ENCODE data around the gene GTF2F1. TPM values are rescaled to one million over a fixed set of nuclear protein-coding genes. Genes with fewer than 3 reads are reported as not detected.
"Not testable (repeated sequence)": the region's sequence is repeated elsewhere in the genome, so short reads cannot be mapped to it uniquely, and the experiment has no call there.

The GTF2F1 gene
- total RNA-seq, 4 donors from 2014 or later = 50.8 to 57.0 (median 51.4) TPM

DNA sequence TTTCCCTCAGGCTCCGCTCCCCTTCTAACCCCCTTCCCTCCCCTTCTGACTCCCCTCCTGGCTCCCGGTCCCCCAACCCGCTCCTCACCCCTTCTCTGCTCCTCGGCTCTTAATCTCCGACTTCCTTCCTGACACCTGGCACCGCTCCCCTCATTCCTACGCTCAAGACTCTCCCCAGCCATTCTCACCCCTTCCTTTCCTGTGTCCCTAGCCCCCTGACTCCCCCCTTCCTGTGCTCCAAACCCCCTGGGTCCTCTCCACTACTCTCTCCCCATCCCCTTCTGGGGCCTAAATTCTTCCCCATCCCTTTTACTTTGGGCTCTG is 31.0 kb downstream of the GTF2F1 start:
- H3K4me3 ChIP-seq (replicated peaks in 1 of 3) = peak overlapping the region; percentile 70 to 94 (median 90)
- WGBS, 2 donors = 0 to 1% methylated on average over 6 to 7 of the region's 7 CpGs
- DNase-seq = peak in 1 of 2 donors; percentile 29
- intact Hi-C loops (cut with DNase I) = no loop called here
- peak overlapping the region; percentile 81 to 86 (median 84) for H3K27ac ChIP-seq
- no peaks in the 10 kb centered on the region for H3K27me3 ChIP-seq
- peaks cover 4 to 14% of the 10 kb centered on the region in 2 donors for H3K4me1 ChIP-seq
- peaks cover 18 to 28% of the 10 kb centered on the region in 2 donors for H3K36me3 ChIP-seq
- no peaks in the 10 kb centered on the region for H3K9me3 ChIP-seq
- TF ChIP-seq CTCF (IDR thresholded peaks at IDR 0.05) (no peak), POLR2A (IDR thresholded peaks at IDR 0.05) (no peak)

GRCh38 chr19:6360857-6361216 is 32.1 kb downstream of the GTF2F1 start:
- 91 to 93% methylated on average over 10 of the region's 10 CpGs for WGBS, 2 donors
- Histone ChIP-seq H3K4me1 (peaks cover 4 to 14% of the 10 kb centered on the region in 2 donors), H3K4me3 (replicated peaks in 1 of 3) (peak overlapping the region in 1 of 3 donors; percentile 94), H3K27ac (peak overlapping the region in 2 of 3 donors; percentile 81 to 86), H3K36me3 (peaks cover 7 to 16% of the 10 kb centered on the region in 2 donors)
- DNase-seq; H3K9me3 ChIP-seq; intact Hi-C loops (cut with DNase I); H3K27me3 ChIP-seq: not testable (repeated sequence)

- WGBS, 2 donors = 94 to 96% methylated on average over 12 of the region's 12 CpGs
- intact Hi-C loops (cut with DNase I); H3K4me3 ChIP-seq (replicated peaks in 1 of 3); DNase-seq; H3K27ac ChIP-seq; H3K9me3 ChIP-seq; H3K27me3 ChIP-seq: not testable (repeated sequence)
- peaks cover 4 to 14% of the 10 kb centered on the region in 2 donors for H3K4me1 ChIP-seq
- H3K36me3 ChIP-seq = peaks cover 4 to 13% of the 10 kb centered on the region in 2 donors
Observed at GRCh38 chr19:6360445-6360844, 32.5 kb downstream of the GTF2F1 start.

GRCh38 chr19:6359568-6360341 is 33.2 kb downstream of the GTF2F1 start:
- DNase-seq = no peak
- TF ChIP-seq POLR2A (IDR thresholded peaks at IDR 0.05) (no peak), CTCF (IDR thresholded peaks at IDR 0.05) (no peak)
- peaks cover 4 to 14% of the 10 kb centered on the region in 2 donors for H3K4me1 ChIP-seq
- WGBS, 2 donors = 84 to 89% methylated on average over 5 of the region's 5 CpGs
- no peaks in the 10 kb centered on the region for H3K27me3 ChIP-seq
- H3K36me3 ChIP-seq = peaks cover 0 to 6% of the 10 kb centered on the region in 2 donors
- H3K27ac ChIP-seq = no peak overlapping the region
- no peaks in the 10 kb centered on the region for H3K9me3 ChIP-seq
- intact Hi-C loops (cut with DNase I) = no loop called here
- no peak overlapping the region for H3K4me3 ChIP-seq (replicated peaks in 1 of 3)

- TF ChIP-seq POLR2A (IDR thresholded peaks at IDR 0.05) = no peak
- no peak for TF ChIP-seq CTCF (IDR thresholded peaks at IDR 0.05)
- Histone ChIP-seq H3K4me3 (replicated peaks in 1 of 3) (no peak overlapping the region), H3K4me1 (peaks cover 4 to 7% of the 10 kb centered on the region in 2 donors), H3K27ac (no peak overlapping the region), H3K36me3 (no peaks in the 10 kb centered on the region), H3K9me3 (no peaks in the 10 kb centered on the region), H3K27me3 (no peaks in the 10 kb centered on the region)
- no peak for DNase-seq
- WGBS, 2 donors = 46 to 48% methylated on average over 9 of the region's 9 CpGs
- intact Hi-C loops (cut with DNase I) = no loop called here
Observed at GRCh38 chr19:6358003-6358402, 35.0 kb downstream of the GTF2F1 start.

- no peak for TF ChIP-seq POLR2A (IDR thresholded peaks at IDR 0.05)
- TF ChIP-seq CTCF (IDR thresholded peaks at IDR 0.05) = no peak
- Histone ChIP-seq H3K4me1 (peaks cover under 1 to 1% of the 10 kb centered on the region in 2 donors), H3K9me3 (no peaks in the 10 kb centered on the region), H3K36me3 (no peaks in the 10 kb centered on the region), H3K27me3 (no peaks in the 10 kb centered on the region), H3K4me3 (replicated peaks in 1 of 3) (no peak overlapping the region), H3K27ac (no peak overlapping the region)
- DNase-seq = no peak
- intact Hi-C loops (cut with DNase I) = no loop called here
- 70 to 73% methylated on average over 14 of the region's 14 CpGs for WGBS, 2 donors
Observed at GRCh38 chr19:6357174-6357573, 35.8 kb downstream of the GTF2F1 start.

- DNase-seq; H3K4me1 ChIP-seq; H3K9me3 ChIP-seq; H3K36me3 ChIP-seq; intact Hi-C loops (cut with DNase I); H3K27ac ChIP-seq; H3K4me3 ChIP-seq (replicated peaks in 1 of 3); H3K27me3 ChIP-seq: not testable (repeated sequence)
- WGBS, 2 donors = 84 to 91% methylated on average over 6 to 19 of the region's 46 CpGs
Observed at GRCh38 chr19:6355321-6356040, 37.5 kb downstream of the GTF2F1 start.

Measured in thyroid gland (tissue), 4 donors.